HepG2 (cell line): ENCODE results near the gene SLC6A4. TPM values are rescaled to one million over a fixed set of nuclear protein-coding genes. Genes with fewer than 3 reads are reported as not detected.

ENCODE experiments used
- CBFB ChIP-seq: sonication (generic); formaldehyde crosslinking; IDR thresholded peaks from 2 replicates; pipeline ENCODE4 v1.4.0; 2020; ENCODE audit warnings: missing genetic modification reagents
- CBX1 ChIP-seq: IDR thresholded peaks from one replicate; pipeline ENCODE4 v1.6.1; 2016; ENCODE audit warnings: antibody characterized with exemption, low read depth
- CBX2 ChIP-seq, 2 experiments: fragments of 200-600 bp in 1 of 2; sonication (generic); formaldehyde crosslinking in 1 of 2; IDR thresholded peaks; 2 replicates each; pipeline versions ENCODE4 v1.7.0 to v1.8.1; 2018 to 2022; ENCODE audit warnings: low read depth in 2 of 2, low read length in 1 of 2, mild to moderate bottlenecking in 1 of 2, missing genetic modification reagents in 1 of 2
- GABPB1 ChIP-seq: IDR thresholded peaks from 2 replicates; pipeline ENCODE4 v1.6.1; 2016; ENCODE audit warnings: mild to moderate bottlenecking, missing genetic modification reagents, moderate library complexity, missing compliant biosample characterization
- HMGXB4 ChIP-seq, 2 experiments: sonication (generic) in 1 of 2; formaldehyde crosslinking in 1 of 2; IDR thresholded peaks; 2 replicates each; pipeline versions ENCODE4 v1.4.0 to v1.6.1; 2018 to 2020; ENCODE audit warnings: missing genetic modification reagents in 2 of 2, borderline replicate concordance in 1 of 2, low read depth in 1 of 2, mild to moderate bottlenecking in 1 of 2, missing biosample characterization in 1 of 2
- JUN ChIP-seq: sonication (generic); formaldehyde crosslinking; IDR thresholded peaks from 2 replicates; pipeline ENCODE4 v1.4.0; 2020; ENCODE audit warnings: mild to moderate bottlenecking, missing genetic modification reagents
- KDM2A ChIP-seq: sonication (generic); formaldehyde crosslinking; IDR thresholded peaks from 2 replicates; pipeline ENCODE4 v1.4.0; 2020; ENCODE audit warnings: low read depth, missing genetic modification reagents, borderline replicate concordance
- MED13 ChIP-seq: sonication (generic); formaldehyde crosslinking; IDR thresholded peaks from 2 replicates; pipeline ENCODE4 v1.5.0; 2020; ENCODE audit warnings: missing genetic modification reagents
- MTF1 ChIP-seq: sonication (generic); formaldehyde crosslinking; IDR thresholded peaks from 2 replicates; pipeline ENCODE4 v1.5.0; 2020; ENCODE audit warnings: missing genetic modification reagents
- NFKBIZ ChIP-seq: IDR thresholded peaks from 2 replicates; pipeline ENCODE4 v1.6.1; 2018; ENCODE audit warnings: missing genetic modification reagents, missing compliant biosample characterization
- NR2C2 ChIP-seq: sonication (generic); formaldehyde crosslinking; IDR thresholded peaks from 2 replicates; pipeline ENCODE4 v1.4.0; 2020; ENCODE audit warnings: missing genetic modification reagents, mild to moderate bottlenecking, moderate library complexity, borderline replicate concordance
- POLR2AphosphoS5 ChIP-seq: IDR thresholded peaks from 2 replicates; pipeline ENCODE4 v1.6.1; 2012; ENCODE audit warnings: low read depth, low read length
- RORA ChIP-seq: sonication (generic); formaldehyde crosslinking; IDR thresholded peaks from 2 replicates; pipeline ENCODE4 v1.5.0; 2020; ENCODE audit warnings: mild to moderate bottlenecking, missing genetic modification reagents, moderate library complexity
- SNAPC5 ChIP-seq: sonication (generic); formaldehyde crosslinking; IDR thresholded peaks from 2 replicates; pipeline ENCODE4 v1.8.1; 2023; ENCODE audit warnings: mild to moderate bottlenecking, missing genetic modification reagents, borderline replicate concordance
- TFAP4 ChIP-seq: sonication (generic); IDR thresholded peaks from 2 replicates; pipeline ENCODE4 v1.6.1; 2016; ENCODE audit warnings: low read depth, borderline replicate concordance
- ZBTB4 ChIP-seq: sonication (generic); formaldehyde crosslinking; IDR thresholded peaks from 2 replicates; pipeline ENCODE4 v1.4.0; 2020; ENCODE audit warnings: missing genetic modification reagents, mild to moderate bottlenecking, borderline replicate concordance
- ZNF260 ChIP-seq: sonication (generic); formaldehyde crosslinking; IDR thresholded peaks from 2 replicates; pipeline ENCODE4 v1.4.0; 2020; ENCODE audit warnings: missing genetic modification reagents, low read depth, mild to moderate bottlenecking, borderline replicate concordance
- ZNF615 ChIP-seq: sonication (generic); formaldehyde crosslinking; IDR thresholded peaks from 2 replicates; pipeline ENCODE4 v1.5.0; 2020; ENCODE audit warnings: mild to moderate bottlenecking, missing genetic modification reagents, borderline replicate concordance
- ZNF687 ChIP-seq: sonication (generic); formaldehyde crosslinking; IDR thresholded peaks from 2 replicates; pipeline ENCODE4 v1.5.1; 2020; ENCODE audit warnings: mild to moderate bottlenecking, missing genetic modification reagents, moderate library complexity
- ZNF724P ChIP-seq: sonication (generic); formaldehyde crosslinking; IDR thresholded peaks from 2 replicates; pipeline ENCODE4 v1.8.0; 2022; ENCODE audit warnings: missing genetic modification reagents, borderline replicate concordance
- polyA plus RNA-seq, 8 experiments: library from polyadenylated mRNA; depleted of rRNA in 3 of 8; stranded (reverse) in 7 of 8; unstranded in 1 of 8; fragments of >200 nt; fragmentation: Illumina TruSeq in 4 of 8; extraction: Trizol in 4 of 8; gene quantifications; 2 replicates each; pipeline versions ENCODE4 v1.2.1 to v1.2.3, GENCODE V29; 2011 to 2016; ENCODE audit warnings: low read depth in 4 of 8, missing spikeins in 1 of 8, mixed read lengths in 1 of 8; ENCODE audit not compliant: insufficient read depth in 1 of 8
- total RNA-seq, 5 experiments: library from RNA; depleted of rRNA; stranded (reverse); fragments of >200 nt; fragmentation: Illumina TruSeq; extraction: Trizol; gene quantifications; 2 replicates each; pipeline ENCODE4 v1.2.3, GENCODE V29; 2016; ENCODE audit warnings: low read depth in 1 of 5

SLC6A4 gene
- total and polyA plus RNA-seq, 2 of the 13 experiments (the other 11 are each of a cell fraction or from before 2014, with no cell fraction given): 7.6 to 20.3 TPM

- TF ChIP-seq NFKBIZ (CRISPR knock-in tag) (no peak), ZNF260 (CRISPR knock-in tag) (no peak), ZBTB4 (no peak), CBX1 (no peak), MTF1 (CRISPR knock-in tag) (no peak), RORA (CRISPR knock-in tag) (no peak), SNAPC5 (CRISPR knock-in tag) (no peak), KDM2A (CRISPR knock-in tag) (peak; percentile 51; the same call in 1 of the 2 replicates), CBFB (CRISPR knock-in tag) (0 out of 2 replicates have a peak, but pooled peaks have one; percentile 42), TFAP4 (no peak), POLR2AphosphoS5 (no peak), CBX2 (IDR thresholded peaks at IDR 0.05; ENCODE audit: low read depth, low read length) (no peak), CBX2 (CRISPR knock-in tag; IDR thresholded peaks at IDR 0.05; ENCODE audit: low read depth) (no peak), MED13 (no peak), ZNF724P (no peak), NR2C2 (CRISPR knock-in tag) (no peak), GABPB1 (CRISPR knock-in tag) (peak; percentile 35; the same call in 1 of the 2 replicates), HMGXB4 (CRISPR knock-in tag; IDR thresholded peaks at IDR 0.05; ENCODE audit: borderline replicate concordance in 1 of 2, low read depth in 1 of 2) (no peak; a peak in 1 of 4 replicates), ZNF615 (CRISPR knock-in tag) (no peak), JUN (no peak), ZNF687 (CRISPR knock-in tag) (peak; percentile 48)
Measured at GRCh38 chr17:30236766-30237165, 1.3 kb upstream of the SLC6A4 start (continued).
